Activated CD4-positive, alpha-beta T cell treated with anti-CD3 and anti-CD28 coated beads, Interleukin-10, Interleukin-2, amounts not matched to agents 100 ng/mL and 50 ng/mL, durations not matched to agents 16 hours and 8 hours (primary cell): ENCODE results near the gene PLRG1.

Source experiments
- DNase-seq: peaks from one replicate; pipeline ENCODE4 v3.0.0-alpha.2; 2020

The PLRG1 gene

GRCh38 chr4:154516318-154517029 is 33.7 kb downstream of the PLRG1 start:
- DNase-seq: no peak

- DNase-seq: no peak
These were observed 38.2 kb downstream of the PLRG1 start for GRCh38 chr4:154511981-154512380.

- DNase-seq: no peak
These were observed 38.7 kb downstream of the PLRG1 start for GRCh38 chr4:154511548-154511947.

- no peak for DNase-seq
These were observed 43.0 kb downstream of the PLRG1 start for GRCh38 chr4:154507156-154507555.

GRCh38 chr4:154506253-154506652 is 43.9 kb downstream of the PLRG1 start:
- peak; percentile 17 for DNase-seq

GRCh38 chr4:154503598-154503997 is 46.6 kb downstream of the PLRG1 start:
- DNase-seq: no peak

GRCh38 chr4:154502111-154502510 is 48.1 kb downstream of the PLRG1 start:
- DNase-seq: no peak

- no peak for DNase-seq
These were observed 52.3 kb downstream of the PLRG1 start for GRCh38 chr4:154497889-154498288.

GRCh38 chr4:154495867-154496266 is 54.3 kb downstream of the PLRG1 start:
- no peak for DNase-seq

- DNase-seq: no peak
These were observed 57.9 kb downstream of the PLRG1 start for GRCh38 chr4:154492288-154492687.

- peak; percentile 13 for DNase-seq
These were observed 58.6 kb downstream of the PLRG1 start, which contains the start of gene DCHS2 for GRCh38 chr4:154491341-154492271. Gene DCHS2 (minus strand): TSS chr4:154491799. CDS start chr4:154491355, 444 bp downstream.

- peak; percentile 11 for DNase-seq
These were observed 59.4 kb downstream of the PLRG1 start for GRCh38 chr4:154490583-154491340.

GRCh38 chr4:154490234-154490582 is 60.0 kb downstream of the PLRG1 start:
- DNase-seq: no peak

- DNase-seq: no peak
These were observed 60.5 kb downstream of the PLRG1 start for GRCh38 chr4:154489558-154490233.

GRCh38 chr4:154487145-154487544 is 63.1 kb downstream of the PLRG1 start:
- DNase-seq: no peak

GRCh38 chr4:154485127-154485773 is 65.0 kb downstream of the PLRG1 start:
- DNase-seq: no peak
